AG04450 (cell line): ENCODE data around the gene MAVS. TPM values are rescaled to one million over a fixed set of nuclear protein-coding genes. Genes with fewer than 3 reads are reported as not detected.

Experiments
- CTCF ChIA-PET: fragments of 300-600, 350-600 bp; formaldehyde crosslinking; extraction: SDS; loops from one replicate; lab custom pipeline; 2022; ENCODE audit warnings: antibody characterized with exemption, inconsistent platforms; lab: Charles Lee
- POLR2A ChIA-PET: fragments of 350-600 bp; formaldehyde crosslinking; extraction: SDS; loops from one replicate; lab custom pipeline; 2021; ENCODE audit warnings: antibody characterized with exemption, inconsistent platforms; lab: Yijun Ruan, JAX
- DNase-seq: peaks from one replicate; pipeline ENCODE4 v3.0.0-alpha.2; 2011; ENCODE audit warnings: low read depth, low spot score
- H3K27ac ChIP-seq: one replicate; pipeline ENCODE4 v1.5.1; 2012; ENCODE audit warnings: low read depth, low read length, control low read depth
- H3K27me3 ChIP-seq: one replicate; pipeline ENCODE4 v1.6.0; 2012; ENCODE audit warnings: low read length; ENCODE audit not compliant: control insufficient read depth, insufficient read depth
- H3K4me3 ChIP-seq: 2 replicates; pipeline ENCODE4 v1.5.1; 2011; ENCODE audit warnings: mild to moderate bottlenecking, low read depth, low read length, control low read depth
- H3K9me3 ChIP-seq: 2 replicates; pipeline ENCODE4 v1.5.1; 2012; ENCODE audit warnings: low read length; ENCODE audit not compliant: control insufficient read depth, insufficient read depth
- CTCF ChIP-seq: IDR thresholded peaks from 2 replicates; pipeline ENCODE4 v1.5.1; 2011; ENCODE audit warnings: low read depth, low read length, control low read depth, inconsistent platforms
- polyA plus RNA-seq: library from polyadenylated mRNA; depleted of rRNA; stranded (reverse); fragments of >200 nt; gene quantifications from 2 replicates; pipeline ENCODE4 v1.2.3, GENCODE V29; 2011

MAVS gene
- polyA plus RNA-seq, 1 experiment, result 16.4 TPM

GRCh38 chr20:3887876-3888620 is 41.4 kb downstream of the MAVS start:
- no peak for TF ChIP-seq CTCF
- Histone ChIP-seq H3K9me3 (no peaks in the 10 kb centered on the region; the same call in 1 of the 2 replicates), H3K4me3 (peak overlapping the region; percentile 92), H3K27me3 (no peaks in the 10 kb centered on the region), H3K27ac (peak overlapping the region; percentile 86)
- CTCF ChIA-PET, result interaction anchor here (0.6 to 1.0 kb wide), 2 partner anchors 204 to 210 kb away, joined by 3 to 4 read pairs; no protein-coding TSS in a partner anchor
- POLR2A ChIA-PET, result no interaction called here
- DNase-seq, result no peak

- no peaks in the 10 kb centered on the region; the same call in 1 of the 2 replicates for H3K9me3 ChIP-seq
- CTCF ChIA-PET, result no interaction called here
- peak; percentile 58 for TF ChIP-seq CTCF
- H3K27me3 ChIP-seq, result no peaks in the 10 kb centered on the region
- peak within 1 kb of the TSS; percentile 92 for H3K4me3 ChIP-seq
- peak within 1 kb of the TSS; percentile 86 for H3K27ac ChIP-seq
- peak; percentile 98 for DNase-seq
- POLR2A ChIA-PET, result no interaction called here
These were observed 42.2 kb downstream of the MAVS start, which contains the start of gene PANK2 for GRCh38 chr20:3888622-3889488. TSS of gene PANK2 (plus strand) at chr20:3889387.

GRCh38 chr20:3889489-3890397 is 43.1 kb downstream of the MAVS start:
- POLR2A ChIA-PET, result no interaction called here
- H3K27ac ChIP-seq, result peak overlapping the region; percentile 52
- H3K9me3 ChIP-seq, result no peaks in the 10 kb centered on the region; the same call in 1 of the 2 replicates
- no peaks in the 10 kb centered on the region for H3K27me3 ChIP-seq
- H3K4me3 ChIP-seq, result peak overlapping the region; percentile 77
- TF ChIP-seq CTCF, result no peak
- DNase-seq, result no peak
- CTCF ChIA-PET, result interaction anchor here (0.9 kb wide), 1 partner anchor 181 kb away, joined by 3 read pairs; no protein-coding TSS in a partner anchor

- ChIA-PET CTCF (interaction anchor here (0.9 kb wide), 1 partner anchor 180 kb away, joined by 3 read pairs; no protein-coding TSS in a partner anchor), POLR2A (no interaction called here)
- peak overlapping the region; percentile 77 for H3K4me3 ChIP-seq
- DNase-seq, result no peak
- H3K9me3 ChIP-seq, result no peaks in the 10 kb centered on the region; the same call in 1 of the 2 replicates
- no peak for TF ChIP-seq CTCF
- H3K27ac ChIP-seq, result peak overlapping the region; percentile 52
- H3K27me3 ChIP-seq, result no peaks in the 10 kb centered on the region
These were observed 43.7 kb downstream of the MAVS start for GRCh38 chr20:3890398-3890751.
